Measurements from ENCODE around the gene BRD2.
"Not testable (repeated sequence)": the region's sequence is repeated elsewhere in the genome, so short reads cannot be mapped to it uniquely, and the experiment has no call there.

Gene BRD2

GRCh38 chr6:32940656-32941213 is 27.7 kb upstream of the BRD2 start, which contains the start of gene HLA-DMB:
Gene HLA-DMB, minus strand, starts transcription at chr6:32941028. Its CDS starts 221 bp downstream, at chr6:32940807.
- TF ChIP-seq, protein P1, sequence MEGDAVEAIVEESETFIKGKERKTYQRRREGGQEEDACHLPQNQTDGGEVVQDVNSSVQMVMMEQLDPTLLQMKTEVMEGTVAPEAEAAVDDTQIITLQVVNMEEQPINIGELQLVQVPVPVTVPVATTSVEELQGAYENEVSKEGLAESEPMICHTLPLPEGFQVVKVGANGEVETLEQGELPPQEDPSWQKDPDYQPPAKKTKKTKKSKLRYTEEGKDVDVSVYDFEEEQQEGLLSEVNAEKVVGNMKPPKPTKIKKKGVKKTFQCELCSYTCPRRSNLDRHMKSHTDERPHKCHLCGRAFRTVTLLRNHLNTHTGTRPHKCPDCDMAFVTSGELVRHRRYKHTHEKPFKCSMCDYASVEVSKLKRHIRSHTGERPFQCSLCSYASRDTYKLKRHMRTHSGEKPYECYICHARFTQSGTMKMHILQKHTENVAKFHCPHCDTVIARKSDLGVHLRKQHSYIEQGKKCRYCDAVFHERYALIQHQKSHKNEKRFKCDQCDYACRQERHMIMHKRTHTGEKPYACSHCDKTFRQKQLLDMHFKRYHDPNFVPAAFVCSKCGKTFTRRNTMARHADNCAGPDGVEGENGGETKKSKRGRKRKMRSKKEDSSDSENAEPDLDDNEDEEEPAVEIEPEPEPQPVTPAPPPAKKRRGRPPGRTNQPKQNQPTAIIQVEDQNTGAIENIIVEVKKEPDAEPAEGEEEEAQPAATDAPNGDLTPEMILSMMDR (IDR thresholded peaks at IDR 0.05; ENCODE audit: insufficient read depth, low read length, poor library complexity, severe bottlenecking) = no peak
- peak; percentile 85 for DNase-seq (ENCODE audit: extremely low read depth, insufficient read length)
- H3K36me3 ChIP-seq (ENCODE audit: control insufficient read depth, insufficient read depth, low read length) = peaks cover 15% of the 10 kb centered on the region
- no peaks in the 10 kb centered on the region for H3K27me3 ChIP-seq (replicated peaks; ENCODE audit: control insufficient read depth, insufficient read depth, low read length)
- peak within 1 kb of the TSS; percentile 76 for H3K4me3 ChIP-seq (replicated peaks; ENCODE audit: low read depth, low read length)

DNA sequence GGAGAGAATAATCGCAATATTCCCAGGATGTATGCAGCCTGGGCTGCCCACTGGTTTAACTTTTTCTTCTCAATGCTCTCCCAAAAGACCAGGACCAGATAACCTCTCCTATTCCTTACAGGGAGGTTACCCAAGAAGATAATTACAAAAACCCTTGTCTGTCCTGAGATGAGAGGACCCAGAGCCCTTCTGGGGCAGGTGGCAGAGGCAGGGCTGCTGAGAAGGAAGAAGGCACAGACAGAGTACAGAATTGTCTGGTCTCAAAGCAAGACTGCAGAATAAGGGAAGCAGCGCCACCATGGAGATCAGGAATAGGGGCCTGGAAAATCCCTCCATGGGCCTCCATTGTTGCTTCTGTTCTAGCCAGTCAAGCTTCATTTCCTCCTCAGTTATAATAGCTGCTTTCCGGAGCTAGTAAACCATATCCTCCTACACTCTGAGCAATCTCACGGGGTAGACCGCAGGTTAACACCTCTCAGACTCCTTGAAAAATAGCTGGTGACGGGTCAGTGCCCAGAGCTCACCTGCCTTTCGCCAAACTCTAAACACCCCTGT is 27.1 kb upstream of the BRD2 start:
- peak; percentile 75 for DNase-seq (ENCODE audit: extremely low read depth, insufficient read length)
- TF ChIP-seq, protein P1 (IDR thresholded peaks at IDR 0.05; ENCODE audit: insufficient read depth, low read length, poor library complexity, severe bottlenecking) = no peak
- H3K36me3 ChIP-seq (ENCODE audit: control insufficient read depth, insufficient read depth, low read length) = peaks cover 11% of the 10 kb centered on the region
- H3K27me3 ChIP-seq (replicated peaks; ENCODE audit: control insufficient read depth, insufficient read depth, low read length) = no peaks in the 10 kb centered on the region
- peak overlapping the region; percentile 76 for H3K4me3 ChIP-seq (replicated peaks; ENCODE audit: low read depth, low read length)

GRCh38 chr6:32942555-32943123 is 25.8 kb upstream of the BRD2 start:
- H3K4me3 ChIP-seq (replicated peaks; ENCODE audit: low read depth, low read length); H3K27me3 ChIP-seq (replicated peaks; ENCODE audit: control insufficient read depth, insufficient read depth, low read length); H3K36me3 ChIP-seq (ENCODE audit: control insufficient read depth, insufficient read depth, low read length); DNase-seq (ENCODE audit: extremely low read depth, insufficient read length): not testable (repeated sequence)

DNA sequence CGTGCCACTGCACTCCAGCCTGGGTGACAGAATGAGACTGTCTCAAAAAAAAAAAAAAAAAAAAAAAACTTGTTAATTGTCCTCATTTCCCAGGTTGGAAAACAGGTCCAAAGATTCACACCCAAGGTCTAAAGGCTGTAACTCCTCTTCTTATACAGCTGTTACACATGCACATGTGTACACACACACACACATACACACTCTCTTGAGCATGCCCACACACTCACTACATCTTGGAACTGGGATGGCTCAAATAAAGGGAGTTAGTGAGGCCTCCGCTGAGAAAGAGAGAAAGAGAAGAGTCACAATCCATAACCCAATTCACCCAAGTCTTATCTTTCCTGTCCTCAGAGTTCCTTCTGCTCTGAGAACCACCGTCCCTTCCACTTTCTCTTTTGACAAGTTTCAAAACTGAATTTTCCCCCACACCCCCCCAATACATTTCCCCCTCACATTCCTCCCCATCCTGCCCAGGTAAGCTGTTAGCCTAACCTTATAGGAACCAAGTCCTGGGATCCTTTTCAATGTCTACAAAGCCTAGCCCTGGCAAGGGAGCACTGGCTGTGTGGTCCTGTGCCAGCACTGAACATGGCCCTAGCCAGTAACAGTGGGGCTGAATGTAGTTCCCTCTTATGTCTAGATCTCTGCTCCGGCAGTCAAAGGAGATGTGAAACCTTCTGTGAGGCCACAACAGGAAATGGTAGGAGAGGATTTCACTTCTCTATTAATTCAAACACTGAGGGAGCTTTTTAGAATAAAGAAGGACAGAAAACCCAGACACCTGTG is 24.3 kb upstream of the BRD2 start:
- Histone ChIP-seq H3K36me3 (ENCODE audit: control insufficient read depth, insufficient read depth, low read length) (no peaks in the 10 kb centered on the region; the same call in 1 of the 2 replicates), H3K27me3 (replicated peaks; ENCODE audit: control insufficient read depth, insufficient read depth, low read length) (no peaks in the 10 kb centered on the region), H3K4me3 (replicated peaks; ENCODE audit: low read depth, low read length) (peak overlapping the region; percentile 55)
- DNase-seq (ENCODE audit: extremely low read depth, insufficient read length) = peak; percentile 83
- TF ChIP-seq, protein P1 (IDR thresholded peaks at IDR 0.05; ENCODE audit: insufficient read depth, low read length, poor library complexity, severe bottlenecking) = no peak

DNA sequence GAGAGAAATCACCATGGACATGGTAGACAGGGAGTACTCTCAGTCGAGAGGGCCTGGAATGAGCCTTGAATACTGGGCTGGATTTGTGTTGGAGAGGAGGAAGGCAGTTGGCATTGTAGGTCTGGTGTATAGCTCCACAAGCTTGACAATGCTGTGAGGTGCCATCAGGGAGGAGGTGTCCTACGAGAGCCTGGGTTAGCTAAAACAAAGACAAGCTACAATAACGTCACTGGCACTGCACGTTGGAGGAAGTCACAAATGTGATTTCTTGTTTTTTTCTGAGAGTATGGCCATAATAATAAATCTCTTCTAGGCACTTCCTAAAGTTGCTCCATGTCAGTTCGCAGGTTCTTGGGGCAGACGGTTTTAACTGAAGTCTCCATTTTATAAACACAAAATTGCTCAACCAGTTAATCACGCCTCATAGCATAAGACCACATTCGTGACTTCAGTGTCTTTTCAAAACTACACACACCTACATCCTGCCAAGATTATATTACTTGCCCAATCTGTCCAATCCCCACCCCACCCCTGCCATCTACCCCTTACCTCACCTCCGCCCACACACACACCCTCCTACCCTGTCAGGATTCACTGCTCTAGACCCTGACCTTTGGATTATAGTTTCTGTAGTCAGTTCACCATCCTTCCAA is 23.2 kb upstream of the BRD2 start:
- peak; percentile 58 for DNase-seq (ENCODE audit: extremely low read depth, insufficient read length)
- peak overlapping the region; percentile 13 for H3K4me3 ChIP-seq (replicated peaks; ENCODE audit: low read depth, low read length)
- TF ChIP-seq, protein P1 (IDR thresholded peaks at IDR 0.05; ENCODE audit: insufficient read depth, low read length, poor library complexity, severe bottlenecking) = no peak

More for the DNA sequence above, 23.2 kb upstream of the BRD2 start:
- peaks cover 5% of the 10 kb centered on the region for H3K36me3 ChIP-seq (ENCODE audit: control insufficient read depth, insufficient read depth, low read length)
- no peaks in the 10 kb centered on the region for H3K27me3 ChIP-seq (replicated peaks; ENCODE audit: control insufficient read depth, insufficient read depth, low read length)
